Measurements from ENCODE around the gene LSS. TPM values are rescaled to one million over a fixed set of nuclear protein-coding genes. Genes with fewer than 3 reads are reported as not detected.
A peak's percentile ranks its signal among the peaks of the same experiment; 100 is the strongest.

LSS gene
- total and polyA plus RNA-seq, 2 of the 8 experiments (the other 6 are each of a cell fraction or from before 2014, with no cell fraction given) = 96.1 to 123 TPM

DNA sequence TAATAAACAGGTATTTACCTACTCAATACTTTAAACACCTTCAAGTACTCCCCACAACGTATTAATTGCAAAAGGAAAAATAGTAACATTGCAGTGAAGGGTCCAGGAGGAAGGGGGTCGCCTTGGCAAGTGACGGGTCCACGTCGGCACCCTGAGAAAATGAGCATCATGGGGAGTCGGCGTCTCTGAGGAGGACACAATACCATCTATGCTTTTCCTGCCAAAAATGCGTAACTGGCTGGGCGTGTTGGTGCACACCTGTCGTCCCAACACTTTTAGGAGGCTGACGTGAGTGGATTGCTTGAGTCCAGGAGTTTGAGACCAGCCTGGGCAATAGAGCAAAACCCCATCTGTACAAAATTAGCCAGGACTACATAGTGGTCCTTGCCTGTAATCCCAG is 80.5 kb downstream of the LSS start:
- H3K23me2 ChIP-seq (ENCODE audit: low read depth, low read length) = no peaks in the 10 kb centered on the region
- H2BK5ac ChIP-seq (ENCODE audit: low read depth, low read length) = no peak overlapping the region
- POLR2A ChIA-PET (ENCODE audit: partially characterized antibody) = no interaction called here
- no peak overlapping the region for H2BK12ac ChIP-seq (ENCODE audit: low read depth, low read length)
- peaks cover 0 to 16% (median 9%) of the 10 kb centered on the region in 4 experiments; a peak in 5 of 7 replicates for H3K4me1 ChIP-seq (replicated peaks in 1 of 4; ENCODE audit: control insufficient read depth in 3 of 4, insufficient read depth in 4 of 4, low read length in 3 of 4)
- H3K27ac ChIP-seq (ENCODE audit: low read depth, low read length) = no peak overlapping the region
- FAIRE-seq = no peak
- H3K36me3 ChIP-seq (ENCODE audit: control insufficient read depth in 2 of 4, insufficient read depth in 4 of 4, low read length in 3 of 4) = no peaks in the 10 kb centered on the region; a peak in 1 of 8 replicates
- no peak overlapping the region for H3K23ac ChIP-seq (ENCODE audit: insufficient read length)
- H3K9ac ChIP-seq (replicated peaks in 1 of 4; ENCODE audit: extremely low read depth in 1 of 4, low read depth in 3 of 4, low read length in 3 of 4) = no peak overlapping the region
- H2BK15ac ChIP-seq (ENCODE audit: low read length) = no peak overlapping the region
- H4K5ac ChIP-seq (ENCODE audit: insufficient read length, low read depth, low read length) = no peak overlapping the region
- no peak overlapping the region for H4K8ac ChIP-seq (ENCODE audit: extremely low read depth, insufficient read depth, low read length)
- no peak overlapping the region for H3K4me2 ChIP-seq (ENCODE audit: insufficient read depth in 1 of 2, low read depth in 2 of 2, low read length in 2 of 2)
- no peak overlapping the region for H2AFZ ChIP-seq (ENCODE audit: low read length)
- no peak overlapping the region for H3K14ac ChIP-seq (ENCODE audit: insufficient read length)
- no peaks in the 10 kb centered on the region for H3K79me1 ChIP-seq (ENCODE audit: low read depth, low read length)
- DNase-seq (ENCODE audit: low read depth in 1 of 2, low spot score in 2 of 2) = no peak
- no peak overlapping the region for H2BK120ac ChIP-seq (replicated peaks; ENCODE audit: low read depth, low read length)
- no peak overlapping the region for H3K18ac ChIP-seq (ENCODE audit: extremely low read depth, low read length)
- H3K4ac ChIP-seq (replicated peaks; ENCODE audit: insufficient read length, low read depth, low read length) = no peak overlapping the region
- H4K91ac ChIP-seq (replicated peaks; ENCODE audit: insufficient read length, low read length) = no peak overlapping the region
- no peak overlapping the region for H3K4me3 ChIP-seq (ENCODE audit: extremely low read depth in 1 of 4, insufficient read depth in 2 of 4, low read depth in 3 of 4, low read length in 4 of 4)
- no peaks in the 10 kb centered on the region for H4K20me1 ChIP-seq (replicated peaks in 1 of 2; ENCODE audit: control insufficient read depth in 1 of 2, insufficient read depth in 2 of 2, low read length in 2 of 2)
- CTCF ChIA-PET (ENCODE audit: partially characterized antibody) = interaction anchor here (0.7 to 1.9 kb wide), 5 partner anchors 11 to 98 kb away, joined by 3 to 6 read pairs (median 4); no protein-coding TSS in a partner anchor
- H3K27me3 ChIP-seq (replicated peaks in 1 of 4; ENCODE audit: control insufficient read depth in 3 of 4, extremely low read depth in 1 of 4, insufficient read depth in 3 of 4, low read length in 3 of 4) = no peaks in the 10 kb centered on the region; a peak in 2 of 7 replicates
- 88% methylated on average over 11 of the region's 11 CpGs; no CpG with 5 or more reads in 1 of the 2 experiments for WGBS, 2 experiments (ENCODE audit: extremely low coverage in 1 of 2, insufficient coverage in 1 of 2, insufficient read length in 1 of 2, insufficient replicate concordance in 2 of 2, low coverage in 1 of 2, low lambda C conversion rate in 2 of 2, missing lambda C conversion rate in 1 of 2)
- no peak overlapping the region for H3K56ac ChIP-seq (replicated peaks; ENCODE audit: insufficient read length, low read depth, low read length)
- H3K79me2 ChIP-seq (ENCODE audit: control insufficient read depth in 1 of 2, insufficient read depth in 2 of 2, low read length in 2 of 2) = no peaks in the 10 kb centered on the region
- peak overlapping the region; percentile 86; the same call in 1 of the 2 replicates for H2AK5ac ChIP-seq (ENCODE audit: low read depth, low read length)
- peaks cover 0 to 6% of the 10 kb centered on the region in 2 experiments; a peak in 1 of 4 replicates for H3K9me3 ChIP-seq (ENCODE audit: insufficient read depth in 2 of 2, low read depth in 1 of 2, low read length in 1 of 2)
- H2BK20ac ChIP-seq (ENCODE audit: low read length) = no peak overlapping the region
- no peak for TF ChIP-seq KDM5A (IDR thresholded peaks at IDR 0.05; ENCODE audit: low read length)
- TF ChIP-seq PHF8 (conservative IDR thresholded peaks at IDR 0.05; ENCODE audit: low read depth, low read length) = no peak
- TF ChIP-seq POU5F1 (IDR thresholded peaks at IDR 0.05; ENCODE audit: low read depth, low read length) = no peak
- TF ChIP-seq EGR1 (IDR thresholded peaks at IDR 0.05; ENCODE audit: borderline replicate concordance, low read depth, low read length) = no peak
- no peak for TF ChIP-seq BRCA1 (IDR thresholded peaks at IDR 0.05; ENCODE audit: low read depth, low read length)
- TF ChIP-seq, protein P1, sequence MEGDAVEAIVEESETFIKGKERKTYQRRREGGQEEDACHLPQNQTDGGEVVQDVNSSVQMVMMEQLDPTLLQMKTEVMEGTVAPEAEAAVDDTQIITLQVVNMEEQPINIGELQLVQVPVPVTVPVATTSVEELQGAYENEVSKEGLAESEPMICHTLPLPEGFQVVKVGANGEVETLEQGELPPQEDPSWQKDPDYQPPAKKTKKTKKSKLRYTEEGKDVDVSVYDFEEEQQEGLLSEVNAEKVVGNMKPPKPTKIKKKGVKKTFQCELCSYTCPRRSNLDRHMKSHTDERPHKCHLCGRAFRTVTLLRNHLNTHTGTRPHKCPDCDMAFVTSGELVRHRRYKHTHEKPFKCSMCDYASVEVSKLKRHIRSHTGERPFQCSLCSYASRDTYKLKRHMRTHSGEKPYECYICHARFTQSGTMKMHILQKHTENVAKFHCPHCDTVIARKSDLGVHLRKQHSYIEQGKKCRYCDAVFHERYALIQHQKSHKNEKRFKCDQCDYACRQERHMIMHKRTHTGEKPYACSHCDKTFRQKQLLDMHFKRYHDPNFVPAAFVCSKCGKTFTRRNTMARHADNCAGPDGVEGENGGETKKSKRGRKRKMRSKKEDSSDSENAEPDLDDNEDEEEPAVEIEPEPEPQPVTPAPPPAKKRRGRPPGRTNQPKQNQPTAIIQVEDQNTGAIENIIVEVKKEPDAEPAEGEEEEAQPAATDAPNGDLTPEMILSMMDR (IDR thresholded peaks at IDR 0.05; ENCODE audit: control extremely low read depth in 1 of 3, insufficient read depth in 1 of 3, low read depth in 1 of 3, low read length in 3 of 3) = no peak
- TF ChIP-seq, protein P2, sequence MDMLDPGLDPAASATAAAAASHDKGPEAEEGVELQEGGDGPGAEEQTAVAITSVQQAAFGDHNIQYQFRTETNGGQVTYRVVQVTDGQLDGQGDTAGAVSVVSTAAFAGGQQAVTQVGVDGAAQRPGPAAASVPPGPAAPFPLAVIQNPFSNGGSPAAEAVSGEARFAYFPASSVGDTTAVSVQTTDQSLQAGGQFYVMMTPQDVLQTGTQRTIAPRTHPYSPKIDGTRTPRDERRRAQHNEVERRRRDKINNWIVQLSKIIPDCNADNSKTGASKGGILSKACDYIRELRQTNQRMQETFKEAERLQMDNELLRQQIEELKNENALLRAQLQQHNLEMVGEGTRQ (IDR thresholded peaks at IDR 0.05; ENCODE audit: low read length) = no peak
- TF ChIP-seq CHD2 (IDR thresholded peaks at IDR 0.05; ENCODE audit: low read length) = no peak
- no peak for TF ChIP-seq SUZ12 (IDR thresholded peaks at IDR 0.05; ENCODE audit: low read length)
- TF ChIP-seq TAF7 (optimal IDR thresholded peaks at IDR 0.05; ENCODE audit: borderline replicate concordance, low read depth, low read length) = no peak
- TF ChIP-seq MAFK (IDR thresholded peaks at IDR 0.05; ENCODE audit: low read depth, low read length) = no peak

Data from H1 (cell line).